Loucy (cell line): ENCODE measurements around the gene GGACT.

Experiments
- H2AFZ ChIP-seq: fragments of 200-600 bp; sonication (generic); 2 replicates; pipeline ENCODE4 v1.6.0; 2016; ENCODE audit warnings: antibody characterized with exemption, mild to moderate bottlenecking, low read length, moderate library complexity
- H3F3A ChIP-seq: fragments of 200-600 bp; 2 replicates; pipeline ENCODE4 v1.6.0; 2016; ENCODE audit warnings: antibody characterized with exemption, low read depth, mild to moderate bottlenecking
- H3K27me3 ChIP-seq: fragments of 200-600 bp; sonication (generic); 2 replicates; pipeline ENCODE4 v1.6.1; 2014; ENCODE audit warnings: low read length, mild to moderate bottlenecking; ENCODE audit not compliant: insufficient read depth, poor library complexity, severe bottlenecking
- H3K36me3 ChIP-seq: fragments of 200-600 bp; sonication (generic); 2 replicates; pipeline ENCODE4 v1.6.1; 2016; ENCODE audit warnings: low read length; ENCODE audit not compliant: insufficient read depth
- H3K4me1 ChIP-seq: fragments of 200-600 bp; sonication (generic); 2 replicates; pipeline ENCODE4 v1.5.1; 2014; ENCODE audit warnings: low read length, mild to moderate bottlenecking; ENCODE audit not compliant: insufficient read depth, poor library complexity, severe bottlenecking
- H3K4me2 ChIP-seq: fragments of 200-600 bp; sonication (generic); 2 replicates; pipeline ENCODE4 v1.6.0; 2014; ENCODE audit warnings: antibody characterized with exemption, low read length, low read depth, mild to moderate bottlenecking; ENCODE audit not compliant: poor library complexity, severe bottlenecking
- H3K4me3 ChIP-seq: fragments of 200-600 bp; sonication (generic); 2 replicates; pipeline ENCODE4 v1.5.1; 2014; ENCODE audit warnings: low read length, mild to moderate bottlenecking, mixed read lengths; ENCODE audit not compliant: poor library complexity, severe bottlenecking
- H3K79me2 ChIP-seq: fragments of 200-600 bp; sonication (generic); 2 replicates; pipeline ENCODE4 v1.6.1; 2014; ENCODE audit warnings: low read length; ENCODE audit not compliant: insufficient read depth
- H3K9ac ChIP-seq: fragments of 200-600 bp; sonication (generic); 2 replicates; pipeline ENCODE4 v1.6.0; 2014; ENCODE audit warnings: mild to moderate bottlenecking, low read depth, low read length, moderate library complexity; ENCODE audit not compliant: poor library complexity, severe bottlenecking
- H3K9me2 ChIP-seq: fragments of 200-600 bp; sonication (generic); replicated peaks from 2 replicates; pipeline ENCODE4 v1.6.1; 2016; ENCODE audit warnings: low read depth, low read length, mixed read lengths
- H3K9me3 ChIP-seq: fragments of 200-600 bp; sonication (generic); 2 replicates; pipeline ENCODE4 v1.6.1; 2014; ENCODE audit warnings: mild to moderate bottlenecking, antibody characterized with exemption, low read length, low read depth; ENCODE audit not compliant: insufficient read depth
- H4K20me1 ChIP-seq: fragments of 200-600 bp; sonication (generic); 2 replicates; pipeline ENCODE4 v1.6.0; 2014; ENCODE audit warnings: antibody characterized with exemption, low read length, mild to moderate bottlenecking; ENCODE audit not compliant: insufficient read depth, poor library complexity, severe bottlenecking
- CTCF ChIP-seq: fragments of 200-600 bp; sonication (generic); conservative IDR thresholded peaks from 2 replicates; pipeline ENCODE4 v1.5.1; 2014; ENCODE audit warnings: mild to moderate bottlenecking, antibody characterized with exemption, low read length
- EZH2phosphoT487 ChIP-seq: fragments of 200-600 bp; IDR thresholded peaks from 2 replicates; pipeline ENCODE4 v1.6.1; 2018; ENCODE audit warnings: antibody characterized with exemption, mild to moderate bottlenecking, moderate library complexity, borderline replicate concordance

The GGACT gene

GRCh38 chr13:100546713-100547405 lies 41.7 kb downstream of the GGACT start:
- H3K9ac ChIP-seq = no peak overlapping the region
- H3K36me3 ChIP-seq = no peaks in the 10 kb centered on the region
- H3F3A ChIP-seq = no peaks in the 10 kb centered on the region
- no peaks in the 10 kb centered on the region for H3K9me3 ChIP-seq
- no peaks in the 10 kb centered on the region for H4K20me1 ChIP-seq
- no peaks in the 10 kb centered on the region for H3K79me2 ChIP-seq
- no peaks in the 10 kb centered on the region for H3K9me2 ChIP-seq
- no peak overlapping the region for H3K4me3 ChIP-seq
- no peak overlapping the region for H2AFZ ChIP-seq
- H3K27me3 ChIP-seq = no peaks in the 10 kb centered on the region
- H3K4me2 ChIP-seq = no peak overlapping the region
- TF ChIP-seq CTCF (no peak), EZH2phosphoT487 (no peak)
- no peaks in the 10 kb centered on the region for H3K4me1 ChIP-seq

GRCh38 chr13:100545684-100546061 lies 42.9 kb downstream of the GGACT start:
- Histone ChIP-seq H3K27me3 (no peaks in the 10 kb centered on the region), H3F3A (no peaks in the 10 kb centered on the region), H3K79me2 (no peaks in the 10 kb centered on the region), H2AFZ (no peak overlapping the region), H3K9ac (no peak overlapping the region), H3K9me2 (no peaks in the 10 kb centered on the region), H3K9me3 (no peaks in the 10 kb centered on the region), H4K20me1 (no peaks in the 10 kb centered on the region), H3K4me1 (no peaks in the 10 kb centered on the region), H3K4me3 (no peak overlapping the region), H3K36me3 (no peaks in the 10 kb centered on the region), H3K4me2 (no peak overlapping the region)
- TF ChIP-seq CTCF = no peak
- TF ChIP-seq EZH2phosphoT487 = no peak

GRCh38 chr13:100544866-100545683 lies 43.5 kb downstream of the GGACT start:
- H3K4me3 ChIP-seq = no peak overlapping the region
- H3K79me2 ChIP-seq = no peaks in the 10 kb centered on the region
- no peaks in the 10 kb centered on the region for H4K20me1 ChIP-seq
- H2AFZ ChIP-seq = no peak overlapping the region
- H3K4me2 ChIP-seq = no peak overlapping the region
- H3K4me1 ChIP-seq = no peaks in the 10 kb centered on the region
- TF ChIP-seq CTCF (no peak), EZH2phosphoT487 (no peak)
- no peaks in the 10 kb centered on the region for H3K27me3 ChIP-seq
- H3K9me2 ChIP-seq = no peaks in the 10 kb centered on the region
- no peak overlapping the region for H3K9ac ChIP-seq
- H3K9me3 ChIP-seq = no peaks in the 10 kb centered on the region
- no peaks in the 10 kb centered on the region for H3F3A ChIP-seq
- H3K36me3 ChIP-seq = no peaks in the 10 kb centered on the region
